GM23248 (cell line): ENCODE data around the gene TWNK. TPM values are rescaled to one million over a fixed set of nuclear protein-coding genes. Genes with fewer than 3 reads are reported as not detected.

Source experiments
- DNase-seq: peaks from one replicate; pipeline ENCODE4 v3.0.0-alpha.2; 2015
- H2AFZ ChIP-seq: fragments of 200-600 bp; sonication (generic); 2 replicates; pipeline ENCODE4 v1.6.1; 2016; ENCODE audit warnings: antibody characterized with exemption
- H3F3A ChIP-seq: fragments of 200-600 bp; sonication (generic); 2 replicates; pipeline ENCODE4 v1.6.1; 2016; ENCODE audit warnings: mild to moderate bottlenecking, antibody characterized with exemption, mixed run types; ENCODE audit not compliant: insufficient read depth
- H3K27ac ChIP-seq: fragments of 200-600 bp; sonication (generic); 2 replicates; pipeline ENCODE4 v1.5.1; 2016; ENCODE audit warnings: mild to moderate bottlenecking
- H3K27me3 ChIP-seq: fragments of 200-600 bp; sonication (generic); replicated peaks from 2 replicates; pipeline ENCODE4 v1.6.1; 2016; ENCODE audit warnings: mild to moderate bottlenecking; ENCODE audit not compliant: insufficient read depth
- H3K36me3 ChIP-seq: fragments of 200-600 bp; sonication (generic); 2 replicates; pipeline ENCODE4 v1.6.1; 2016; ENCODE audit warnings: low read depth, mild to moderate bottlenecking
- H3K4me1 ChIP-seq: fragments of 200-600 bp; sonication (generic); 2 replicates; pipeline ENCODE4 v1.6.1; 2016; ENCODE audit warnings: mild to moderate bottlenecking; ENCODE audit not compliant: insufficient read depth
- H3K4me2 ChIP-seq: fragments of 200-600 bp; sonication (generic); one replicate; pipeline ENCODE4 v1.6.1; 2016; ENCODE audit warnings: mild to moderate bottlenecking; ENCODE audit not compliant: unreplicated experiment
- H3K4me3 ChIP-seq: fragments of 200-600 bp; sonication (generic); 2 replicates; pipeline ENCODE4 v1.5.1; 2016; ENCODE audit warnings: mild to moderate bottlenecking
- H3K79me2 ChIP-seq: fragments of 200-600 bp; sonication (generic); 2 replicates; pipeline ENCODE4 v1.6.1; 2016; ENCODE audit warnings: mild to moderate bottlenecking; ENCODE audit not compliant: insufficient read depth
- H3K9ac ChIP-seq: fragments of 200-600 bp; sonication (generic); 2 replicates; pipeline ENCODE4 v1.6.1; 2016; ENCODE audit warnings: mild to moderate bottlenecking
- H3K9me2 ChIP-seq: fragments of 200-600 bp; sonication (generic); 2 replicates; pipeline ENCODE4 v1.6.1; 2016; ENCODE audit warnings: mixed run types, mild to moderate bottlenecking, moderate library complexity; ENCODE audit not compliant: insufficient read depth
- H3K9me3 ChIP-seq: fragments of 200-600 bp; sonication (generic); one replicate; pipeline ENCODE4 v1.6.1; 2017; ENCODE audit warnings: low read depth
- H4K20me1 ChIP-seq: fragments of 200-600 bp; sonication (generic); 2 replicates; pipeline ENCODE4 v1.6.0; 2016; ENCODE audit not compliant: insufficient read depth
- EZH2 ChIP-seq: fragments of 200-600 bp; sonication (generic); IDR thresholded peaks from 2 replicates; pipeline ENCODE4 v1.6.1; 2018; ENCODE audit warnings: antibody characterized with exemption, mild to moderate bottlenecking; ENCODE audit not compliant: insufficient read depth, poor library complexity, severe bottlenecking
- EZH2phosphoT487 ChIP-seq: fragments of 200-600 bp; sonication (generic); IDR thresholded peaks from 2 replicates; pipeline ENCODE4 v1.6.1; 2018; ENCODE audit warnings: antibody characterized with exemption, moderate library complexity, mild to moderate bottlenecking, low read depth; ENCODE audit not compliant: insufficient read depth
- WGBS, 2 experiments: methylation state at CpG; one replicate each; pipeline ENCODE4 v1.1.6; 2015 to 2017; ENCODE audit warnings: low lambda C conversion rate in 2 of 2, low coverage in 1 of 2; ENCODE audit errors: missing lambda C conversion rate in 2 of 2; 5-methylcytosine and 5-hydroxymethylcytosine counted together
- in situ Hi-C: fragments of 300-500 bp; cut with MboI; formaldehyde crosslinking; loops from 2 replicates; pipeline ENCODE4 v1.15.0; 2020
- polyA plus RNA-seq: library from polyadenylated mRNA; unstranded; fragments of >200 nt; fragmentation: Nextera tagmentation; extraction: Ambion mirVana; gene quantifications from 2 replicates; pipeline ENCODE4 v1.2.1, GENCODE V29; 2016
- total RNA-seq: library from RNA; depleted of rRNA; stranded (reverse); fragments of >200 nt; shearing (Covaris generic); gene quantifications from 2 replicates; pipeline ENCODE4 v1.2.3, GENCODE V29; 2014

The TWNK gene
- total and polyA plus RNA-seq, 2 experiments from 2014 or later: 4.4 TPM

DNA sequence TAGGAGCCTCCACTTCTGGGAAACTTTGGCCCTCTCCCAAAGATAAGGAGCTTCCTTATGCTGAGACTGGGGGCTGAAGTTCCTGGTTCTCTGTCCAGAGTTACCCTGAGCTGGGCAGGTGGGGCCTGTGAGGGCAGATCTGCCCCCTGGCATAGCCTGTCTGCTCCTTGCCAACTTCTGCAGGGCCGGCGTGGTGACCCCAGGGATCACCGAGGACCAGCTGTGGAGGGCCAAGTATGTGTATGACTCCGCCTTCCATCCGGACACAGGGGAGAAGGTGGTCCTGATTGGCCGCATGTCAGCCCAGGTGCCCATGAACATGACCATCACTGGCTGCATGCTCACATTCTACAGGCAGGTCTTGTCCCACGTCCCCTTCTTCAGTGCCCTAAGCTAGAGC, 48.0 kb downstream of the TWNK start:
- H3K36me3 ChIP-seq: peaks cover 35% of the 10 kb centered on the region
- H3K4me2 ChIP-seq: no peak overlapping the region
- no peaks in the 10 kb centered on the region for H3K9me3 ChIP-seq
- H3K27me3 ChIP-seq: no peaks in the 10 kb centered on the region
- H3K79me2 ChIP-seq: peaks cover 40% of the 10 kb centered on the region
- H3F3A ChIP-seq: peaks cover 23% of the 10 kb centered on the region
- H3K4me3 ChIP-seq: no peak overlapping the region
- H3K9ac ChIP-seq: no peak overlapping the region
- H3K9me2 ChIP-seq: no peaks in the 10 kb centered on the region
- H3K27ac ChIP-seq: no peak overlapping the region
- WGBS, 2 experiments: 89 to 93% methylated on average over 7 of the region's 7 CpGs
- peaks cover 12% of the 10 kb centered on the region for H3K4me1 ChIP-seq
- H2AFZ ChIP-seq: no peak overlapping the region
- no peaks in the 10 kb centered on the region for H4K20me1 ChIP-seq
- in situ Hi-C loops: no loop called here
- TF ChIP-seq EZH2phosphoT487 (no peak), EZH2 (no peak)
- DNase-seq: no peak

DNA sequence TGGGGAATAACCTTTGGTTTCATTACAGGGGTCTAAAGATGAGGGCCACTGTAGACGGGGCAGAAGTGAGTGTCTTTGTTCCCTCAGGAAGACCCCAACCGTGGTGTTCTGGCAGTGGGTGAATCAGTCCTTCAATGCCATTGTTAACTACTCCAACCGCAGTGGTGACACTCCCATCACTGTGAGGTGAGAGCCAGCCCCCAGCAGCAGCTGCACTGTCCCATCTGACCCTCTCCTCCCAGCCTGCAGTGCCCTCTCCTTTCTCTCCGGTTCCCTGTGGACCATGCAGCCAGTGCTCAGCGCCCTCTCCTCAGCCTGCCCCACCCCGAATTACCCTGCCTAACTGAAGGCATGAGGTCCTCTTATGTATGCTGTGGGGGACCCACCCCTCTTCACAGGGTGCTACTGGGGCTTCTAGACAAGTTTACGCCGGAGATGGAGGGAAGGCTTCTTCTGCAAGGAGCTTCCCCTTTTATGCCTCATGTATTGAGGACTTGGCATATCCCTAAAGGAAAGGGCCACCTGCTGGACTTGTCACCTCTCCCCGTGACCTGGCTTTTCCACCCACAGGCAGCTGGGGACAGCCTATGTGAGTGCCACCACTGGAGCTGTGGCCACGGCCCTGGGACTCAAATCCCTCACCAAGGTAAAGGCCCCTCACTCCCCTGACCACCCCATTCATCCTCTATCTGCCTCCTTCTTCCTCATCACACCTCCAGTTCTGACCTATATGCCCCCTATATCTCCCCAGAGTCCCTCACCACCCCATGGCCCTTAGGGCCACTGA, 48.8 kb downstream of the TWNK start:
- no peak overlapping the region for H3K9ac ChIP-seq
- no peak for DNase-seq
- H3K4me1 ChIP-seq: peaks cover 12% of the 10 kb centered on the region
- H3K9me2 ChIP-seq: no peaks in the 10 kb centered on the region
- H3K27ac ChIP-seq: no peak overlapping the region
- TF ChIP-seq EZH2 (no peak), EZH2phosphoT487 (no peak)
- no peak overlapping the region for H3K4me2 ChIP-seq
- no peak overlapping the region for H2AFZ ChIP-seq
- H3K4me3 ChIP-seq: no peak overlapping the region
- peaks cover 40% of the 10 kb centered on the region for H3K79me2 ChIP-seq
- H3F3A ChIP-seq: peaks cover 29% of the 10 kb centered on the region
- peaks cover 35% of the 10 kb centered on the region for H3K36me3 ChIP-seq
- no peaks in the 10 kb centered on the region for H3K9me3 ChIP-seq
- in situ Hi-C loops: no loop called here
- H3K27me3 ChIP-seq: no peaks in the 10 kb centered on the region
- no peaks in the 10 kb centered on the region for H4K20me1 ChIP-seq
- 68 to 79% methylated on average over 9 to 10 of the region's 10 CpGs for WGBS, 2 experiments

DNA sequence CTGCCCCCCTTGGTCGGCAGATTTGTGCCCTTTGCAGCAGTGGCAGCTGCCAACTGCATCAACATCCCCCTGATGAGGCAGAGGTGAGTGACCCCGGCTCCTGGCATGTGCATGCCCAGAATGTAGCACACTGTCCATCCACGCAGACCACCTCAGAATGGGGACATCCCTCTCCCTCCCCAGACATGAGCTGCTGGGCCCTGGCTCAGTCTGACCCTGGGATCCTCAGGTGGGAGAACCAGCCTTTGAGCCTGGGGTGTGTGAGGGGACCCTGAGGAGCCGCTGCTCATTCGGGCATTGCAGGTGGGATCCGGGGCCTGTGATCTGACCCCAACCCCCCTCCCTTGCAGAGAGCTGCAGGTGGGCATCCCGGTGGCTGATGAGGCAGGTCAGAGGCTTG, 49.4 kb downstream of the TWNK start:
- Histone ChIP-seq H3K4me2 (no peak overlapping the region), H3K79me2 (peaks cover 40% of the 10 kb centered on the region), H3K9me2 (no peaks in the 10 kb centered on the region), H3K36me3 (peaks cover 35% of the 10 kb centered on the region), H3F3A (peaks cover 33% of the 10 kb centered on the region), H3K27me3 (no peaks in the 10 kb centered on the region), H3K9me3 (no peaks in the 10 kb centered on the region), H4K20me1 (no peaks in the 10 kb centered on the region), H3K4me1 (peaks cover 12% of the 10 kb centered on the region), H3K27ac (no peak overlapping the region), H2AFZ (no peak overlapping the region), H3K4me3 (no peak overlapping the region), H3K9ac (no peak overlapping the region)
- 76 to 86% methylated on average over 6 to 7 of the region's 7 CpGs for WGBS, 2 experiments
- no peak for DNase-seq
- in situ Hi-C loops: no loop called here
- no peak for TF ChIP-seq EZH2phosphoT487
- TF ChIP-seq EZH2: no peak

DNA sequence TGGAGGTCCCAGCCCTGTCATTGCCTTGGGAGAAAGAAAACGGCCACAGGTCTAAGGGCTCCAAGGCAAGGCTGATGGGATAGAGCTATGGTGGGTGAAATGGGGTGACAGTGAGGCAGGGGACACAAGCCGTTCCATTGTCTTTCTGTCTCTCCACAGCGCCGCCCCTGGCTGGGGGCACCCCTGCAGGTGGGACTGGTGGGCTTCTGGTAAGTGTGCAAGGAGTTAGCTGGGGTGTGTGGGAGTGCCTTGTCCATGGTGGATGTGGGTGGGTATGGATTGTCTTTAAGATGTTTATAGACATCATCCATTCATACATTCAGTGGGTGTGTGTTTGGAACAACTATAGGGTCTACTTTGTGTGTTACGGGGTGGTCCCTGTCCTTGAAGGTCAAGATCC, 51.1 kb downstream of the TWNK start:
- H3K4me2 ChIP-seq: no peak overlapping the region
- peaks cover 35% of the 10 kb centered on the region for H3K36me3 ChIP-seq
- in situ Hi-C loops: no loop called here
- 55 to 57% methylated on average over 5 of the region's 5 CpGs for WGBS, 2 experiments
- no peak overlapping the region for H2AFZ ChIP-seq
- no peaks in the 10 kb centered on the region for H3K9me3 ChIP-seq
- H3K79me2 ChIP-seq: peaks cover 34% of the 10 kb centered on the region
- no peak for DNase-seq
- no peaks in the 10 kb centered on the region for H4K20me1 ChIP-seq
- no peak overlapping the region for H3K4me3 ChIP-seq
- no peak overlapping the region for H3K27ac ChIP-seq
- TF ChIP-seq EZH2 (no peak), EZH2phosphoT487 (no peak)
- peaks cover 38% of the 10 kb centered on the region for H3F3A ChIP-seq
- H3K27me3 ChIP-seq: no peaks in the 10 kb centered on the region
- no peaks in the 10 kb centered on the region for H3K9me2 ChIP-seq
- peaks cover 16% of the 10 kb centered on the region for H3K4me1 ChIP-seq
- H3K9ac ChIP-seq: no peak overlapping the region

DNA sequence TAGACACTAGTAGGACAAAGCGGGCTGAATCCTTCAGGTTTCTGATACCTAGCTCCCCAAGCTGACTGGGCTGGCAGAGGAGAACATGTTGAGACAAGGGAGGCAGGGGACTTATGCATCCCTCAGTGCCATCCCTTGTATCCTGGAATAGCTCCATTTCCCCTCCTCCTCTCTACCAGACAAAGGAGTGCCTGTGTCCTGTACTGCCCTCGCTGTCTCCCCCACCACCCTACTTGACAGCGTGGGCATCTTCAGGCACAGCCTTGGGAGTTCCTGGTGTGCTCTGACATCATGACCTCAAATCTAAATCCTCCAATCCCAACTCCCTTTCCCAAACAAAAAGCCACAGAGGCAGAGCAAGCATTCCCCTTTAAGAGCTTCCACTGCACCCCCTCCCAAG, 52.7 kb downstream of the TWNK start:
- H3K4me3 ChIP-seq: no peak overlapping the region
- 92 to 100% methylated on average over 3 of the region's 3 CpGs for WGBS, 2 experiments
- in situ Hi-C loops: no loop called here

More for the DNA sequence above, 52.7 kb downstream of the TWNK start:
- Histone ChIP-seq H3K9ac (no peak overlapping the region), H3K27me3 (no peaks in the 10 kb centered on the region), H3K27ac (no peak overlapping the region), H3K9me2 (no peaks in the 10 kb centered on the region), H3F3A (peaks cover 44% of the 10 kb centered on the region), H3K36me3 (peaks cover 30% of the 10 kb centered on the region), H4K20me1 (no peaks in the 10 kb centered on the region), H3K79me2 (peaks cover 19% of the 10 kb centered on the region), H3K4me2 (no peak overlapping the region), H3K4me1 (peaks cover 13% of the 10 kb centered on the region), H3K9me3 (no peaks in the 10 kb centered on the region), H2AFZ (no peak overlapping the region)
- DNase-seq: no peak
- no peak for TF ChIP-seq EZH2
- TF ChIP-seq EZH2phosphoT487: no peak
